IMR-90 (cell line): ENCODE data around the gene TMEM259. TPM values are rescaled to one million over a fixed set of nuclear protein-coding genes. Genes with fewer than 3 reads are reported as not detected.

Experiments
- ATAC-seq: fragments of 200-7000 bp; cut with Tn5 transposase; 2 replicates; pipeline ENCODE4 v1.9.1; 2020; ENCODE audit warnings: low read depth, mild to moderate bottlenecking, moderate library complexity
- BruUV-seq: library from RNA; stranded (reverse); fragments of 400-500 nt; replicated peaks from 2 replicates; lab custom pipeline; 2021; lab: Mats Ljungman, UMichigan
- CTCF ChIA-PET: fragments of 300-600 bp; formaldehyde crosslinking; extraction: SDS; loops from one replicate; lab custom pipeline; 2021; ENCODE audit warnings: antibody characterized with exemption; lab: Yijun Ruan, JAX
- POLR2A ChIA-PET: fragments of 300-600 bp; sonication (Branson Sonifier 250); formaldehyde crosslinking; loops from one replicate; lab custom pipeline; 2022; ENCODE audit warnings: antibody characterized with exemption; ENCODE audit not compliant: unreplicated experiment; lab: Charles Lee
- DNase-seq: peaks from one replicate; pipeline ENCODE4 v3.0.0; 2013
- H2AFZ ChIP-seq: replicated peaks from 2 replicates; pipeline ENCODE3; 2013; ENCODE audit warnings: low read length, mild to moderate bottlenecking; ENCODE audit not compliant: poor library complexity
- H2AK5ac ChIP-seq: 2 replicates; pipeline ENCODE4 v1.6.1; 2013; ENCODE audit warnings: low read depth, low read length, inconsistent platforms
- H2AK9ac ChIP-seq: replicated peaks from 2 replicates; pipeline ENCODE3; 2013; ENCODE audit warnings: mild to moderate bottlenecking, low read depth, low read length, moderate library complexity; ENCODE audit not compliant: poor library complexity
- H2BK120ac ChIP-seq: 2 replicates; pipeline ENCODE4 v1.6.1; 2013; ENCODE audit warnings: low read depth, low read length, inconsistent platforms
- H2BK15ac ChIP-seq: 3 replicates; pipeline ENCODE4 v1.6.1; 2013; ENCODE audit warnings: low read depth, low read length, inconsistent platforms
- H2BK20ac ChIP-seq: 2 replicates; pipeline ENCODE4 v1.6.1; 2013; ENCODE audit warnings: low read depth, mild to moderate bottlenecking, inconsistent platforms, low read length, moderate library complexity
- H2BK5ac ChIP-seq: 2 replicates; pipeline ENCODE4 v1.6.1; 2013; ENCODE audit warnings: mild to moderate bottlenecking, low read depth, low read length, inconsistent platforms; ENCODE audit not compliant: poor library complexity, severe bottlenecking
- H3K14ac ChIP-seq: replicated peaks from 2 replicates; pipeline ENCODE4 v1.6.1; 2013; ENCODE audit warnings: low read depth, low read length, inconsistent platforms
- H3K18ac ChIP-seq: 2 replicates; pipeline ENCODE4 v1.6.1; 2013; ENCODE audit warnings: low read depth, low read length, control low read depth
- H3K23ac ChIP-seq: 2 replicates; pipeline ENCODE4 v1.6.1; 2013; ENCODE audit warnings: low read depth, low read length, inconsistent platforms
- H3K27ac ChIP-seq: 2 replicates; pipeline ENCODE4 v1.5.1; 2013; ENCODE audit warnings: mild to moderate bottlenecking, control low read depth, low read length; ENCODE audit not compliant: insufficient read depth
- H3K27me3 ChIP-seq: 2 replicates; pipeline ENCODE4 v1.6.1; 2013; ENCODE audit warnings: low read length; ENCODE audit not compliant: control insufficient read depth, insufficient read depth
- H3K36me3 ChIP-seq: 2 replicates; pipeline ENCODE4 v1.6.1; 2013; ENCODE audit warnings: low read length, mixed read lengths; ENCODE audit not compliant: control insufficient read depth, insufficient read depth
- H3K4ac ChIP-seq: 2 replicates; pipeline ENCODE4 v1.6.1; 2013; ENCODE audit warnings: low read depth, low read length, inconsistent platforms
- H3K4me1 ChIP-seq: 2 replicates; pipeline ENCODE4 v1.6.1; 2013; ENCODE audit warnings: low read length, mixed read lengths; ENCODE audit not compliant: control insufficient read depth, insufficient read depth
- H3K4me2 ChIP-seq: 2 replicates; pipeline ENCODE4 v1.6.1; 2013; ENCODE audit warnings: low read depth, mild to moderate bottlenecking, control low read depth, low read length, moderate library complexity
- H3K4me3 ChIP-seq: 2 replicates; pipeline ENCODE4 v1.5.1; 2013; ENCODE audit warnings: low read depth, mild to moderate bottlenecking, control low read depth, low read length, moderate library complexity; ENCODE audit not compliant: insufficient read depth
- H3K56ac ChIP-seq: 2 replicates; pipeline ENCODE4 v1.6.1; 2013; ENCODE audit warnings: low read length, inconsistent platforms; ENCODE audit not compliant: insufficient read depth; ENCODE audit errors: extremely low read depth
- H3K79me1 ChIP-seq, 2 experiments: 2 replicates each; pipeline ENCODE4 v1.6.1; 2013; ENCODE audit warnings: low read length in 2 of 2, inconsistent platforms in 1 of 2, low read depth in 1 of 2
- H3K9ac ChIP-seq: 2 replicates; pipeline ENCODE4 v1.6.1; 2013; ENCODE audit warnings: low read depth, low read length, control low read depth
- H3K9me1 ChIP-seq: 2 replicates; pipeline ENCODE4 v1.6.1; 2013; ENCODE audit warnings: low read length, inconsistent platforms; ENCODE audit not compliant: insufficient read depth
- H3K9me3 ChIP-seq: 2 replicates; pipeline ENCODE4 v1.6.1; 2013; ENCODE audit warnings: low read length; ENCODE audit not compliant: control insufficient read depth, insufficient read depth
- H4K20me1 ChIP-seq: 2 replicates; pipeline ENCODE4 v1.6.1; 2013; ENCODE audit warnings: low read length, inconsistent platforms; ENCODE audit not compliant: insufficient read depth
- H4K5ac ChIP-seq: 2 replicates; pipeline ENCODE4 v1.6.1; 2013; ENCODE audit warnings: mild to moderate bottlenecking, low read depth, low read length, control low read depth
- H4K8ac ChIP-seq, 2 experiments: 2 replicates each; pipeline ENCODE4 v1.6.1; 2013; ENCODE audit warnings: low read depth in 2 of 2, low read length in 2 of 2, control low read depth in 1 of 2, inconsistent platforms in 1 of 2
- H4K91ac ChIP-seq: 2 replicates; pipeline ENCODE4 v1.6.1; 2013; ENCODE audit warnings: low read depth, low read length, inconsistent platforms; ENCODE audit not compliant: insufficient read depth
- CEBPB ChIP-seq: IDR thresholded peaks from 2 replicates; pipeline ENCODE4 v1.6.1; 2012; ENCODE audit warnings: low read depth, low read length, improper control_type of control experiment
- CHD1 ChIP-seq: IDR thresholded peaks from 2 replicates; pipeline ENCODE4 v1.6.1; 2012; ENCODE audit warnings: low read depth, low read length, improper control_type of control experiment
- MAZ ChIP-seq: IDR thresholded peaks from 2 replicates; pipeline ENCODE4 v1.6.1; 2012; ENCODE audit warnings: low read depth, mild to moderate bottlenecking, low read length, improper control_type of control experiment, moderate library complexity, borderline replicate concordance
- MXI1 ChIP-seq: IDR thresholded peaks from 2 replicates; pipeline ENCODE4 v1.6.1; 2012; ENCODE audit warnings: low read depth, mild to moderate bottlenecking, low read length, moderate library complexity, borderline replicate concordance
- NFE2L2 ChIP-seq: fragments of 150-350 bp; IDR thresholded peaks from 2 replicates; pipeline ENCODE4 v1.6.1; 2016; ENCODE audit warnings: low read depth, mild to moderate bottlenecking, low read length
- POLR2A ChIP-seq: IDR thresholded peaks from 2 replicates; pipeline ENCODE4 v1.6.1; 2012; ENCODE audit warnings: mild to moderate bottlenecking, low read depth, low read length
- RAD21 ChIP-seq: IDR thresholded peaks from 2 replicates; pipeline ENCODE4 v1.6.1; 2012; ENCODE audit warnings: low read length, improper control_type of control experiment
- RFX5 ChIP-seq: IDR thresholded peaks from 2 replicates; pipeline ENCODE4 v1.8.0; 2012; ENCODE audit warnings: low read depth, mild to moderate bottlenecking, low read length, moderate library complexity
- SMC3 ChIP-seq: fragments of 150-350 bp; IDR thresholded peaks from 2 replicates; pipeline ENCODE4 v1.6.1; 2016; ENCODE audit warnings: low read depth, mild to moderate bottlenecking, antibody characterized with exemption, low read length, moderate library complexity
- USF2 ChIP-seq: fragments of 150-350 bp; IDR thresholded peaks from 2 replicates; pipeline ENCODE4 v1.6.1; 2017; ENCODE audit warnings: mild to moderate bottlenecking, antibody characterized with exemption, low read length, low read depth
- WGBS, 2 experiments: methylation state at CpG; one replicate each; pipeline versions ENCODE4 v1.1.5 to v1.1.7; 2013; ENCODE audit warnings: missing lambda C conversion rate in 2 of 2; ENCODE audit not compliant: insufficient read length in 1 of 2; ENCODE audit errors: extremely low coverage in 2 of 2; 5-methylcytosine and 5-hydroxymethylcytosine counted together
- dilution Hi-C: fragments of 300-500 bp; cut with HindIII; formaldehyde crosslinking; loops from one replicate; pipeline ENCODE4 v1.14.3; 2018; ENCODE audit warnings: low sequenced_read_pairs; ENCODE audit not compliant: unreplicated experiment
- in situ Hi-C: fragments of 300-500 bp; cut with MboI; formaldehyde crosslinking; loops from 3 replicates; pipeline ENCODE4 v1.14.3; 2019; ENCODE audit warnings: low sequenced_read_pairs, inconsistent platforms, mixed read lengths
- intact Hi-C: fragments of 100-400 bp; cut with micrococcal nuclease; formaldehyde crosslinking; loops from 2 replicates; pipeline ENCODE4 v1.10.0; 2022
- polyA plus RNA-seq, 3 experiments: library from polyadenylated mRNA; depleted of rRNA; stranded (reverse); fragments of >200 nt; gene quantifications; 2 replicates each; pipeline ENCODE4 v1.2.3, GENCODE V29; 2012; ENCODE audit warnings: low replicate concordance in 1 of 3
- total RNA-seq: library from RNA; depleted of rRNA; stranded (reverse); fragments of >200 nt; gene quantifications from 2 replicates; pipeline ENCODE4 v1.2.3, GENCODE V29; 2012
- TF ChIP-seq, protein P1 (sequence below): fragments of 150-350 bp; IDR thresholded peaks from 2 replicates; pipeline ENCODE4 v1.6.1; 2016; ENCODE audit warnings: low read depth, mild to moderate bottlenecking, low read length, moderate library complexity, borderline replicate concordance

TMEM259 gene
- total and polyA plus RNA-seq, 2 of the 4 experiments (the other 2 are of a cell fraction) = 22.6 to 153 TPM

- dilution Hi-C loops (no loop called here), in situ Hi-C loops (loop anchor here (10.0 kb wide), 1 partner anchor 224 kb away; no protein-coding TSS in a partner anchor)
- BruUV-seq = no TSS peak
These were observed 32.4 kb downstream of the TMEM259 start for GRCh38 chr19:988510-988909.

More at GRCh38 chr19:988510-988909, 32.4 kb downstream of the TMEM259 start:
- Histone ChIP-seq H4K5ac (no peak overlapping the region), H3K27me3 (no peaks in the 10 kb centered on the region), H3K4me3 (no peak overlapping the region), H2BK5ac (no peak overlapping the region), H3K14ac (no peak overlapping the region), H2AK5ac (no peak overlapping the region), H3K79me1 (peaks cover 5 to 34% of the 10 kb centered on the region in 2 experiments), H3K9ac (no peak overlapping the region), H2BK15ac (no peak overlapping the region), H2AFZ (no peak overlapping the region), H2BK20ac (no peak overlapping the region), H3K4me2 (no peak overlapping the region), H4K91ac (no peak overlapping the region), H2BK120ac (no peak overlapping the region), H3K4me1 (peaks cover 4% of the 10 kb centered on the region), H3K56ac (no peak overlapping the region), H4K8ac (no peak overlapping the region), H2AK9ac (no peak overlapping the region), H3K9me1 (0 out of 2 replicates have a peak, but pooled peaks cover 4% of the 10 kb centered on the region), H3K9me3 (no peaks in the 10 kb centered on the region), H3K36me3 (peaks cover 44% of the 10 kb centered on the region), H3K23ac (no peak overlapping the region), H3K27ac (no peak overlapping the region), H3K4ac (no peak overlapping the region), H3K18ac (no peak overlapping the region), H4K20me1 (peaks cover 7% of the 10 kb centered on the region)
- intact Hi-C loops = no loop called here
- DNase-seq (no peak), ATAC-seq (no peak)
- 90% methylated on average over 10 of the region's 15 CpGs; no CpG with 5 or more reads in 1 of the 2 experiments for WGBS, 2 experiments
- no peak for TF ChIP-seq USF2
- no peak for TF ChIP-seq SMC3
- no peak for TF ChIP-seq MXI1
- TF ChIP-seq CHD1 = no peak
- TF ChIP-seq MAZ = no peak
- TF ChIP-seq, protein P1, sequence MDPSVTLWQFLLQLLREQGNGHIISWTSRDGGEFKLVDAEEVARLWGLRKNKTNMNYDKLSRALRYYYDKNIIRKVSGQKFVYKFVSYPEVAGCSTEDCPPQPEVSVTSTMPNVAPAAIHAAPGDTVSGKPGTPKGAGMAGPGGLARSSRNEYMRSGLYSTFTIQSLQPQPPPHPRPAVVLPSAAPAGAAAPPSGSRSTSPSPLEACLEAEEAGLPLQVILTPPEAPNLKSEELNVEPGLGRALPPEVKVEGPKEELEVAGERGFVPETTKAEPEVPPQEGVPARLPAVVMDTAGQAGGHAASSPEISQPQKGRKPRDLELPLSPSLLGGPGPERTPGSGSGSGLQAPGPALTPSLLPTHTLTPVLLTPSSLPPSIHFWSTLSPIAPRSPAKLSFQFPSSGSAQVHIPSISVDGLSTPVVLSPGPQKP = no peak
- no peak for TF ChIP-seq CEBPB
- TF ChIP-seq NFE2L2 = no peak
- no peak for TF ChIP-seq POLR2A
- no peak for TF ChIP-seq RFX5
- no peak for TF ChIP-seq RAD21
- ChIA-PET CTCF (no interaction called here), POLR2A (no interaction called here)
